MCF 10A (cell line): Measurements from ENCODE around the gene ZMIZ1. TPM values are rescaled to one million over a fixed set of nuclear protein-coding genes. Genes with fewer than 3 reads are reported as not detected.
A peak's percentile ranks its signal among the peaks of the same experiment; 100 is the strongest.

ENCODE experiments used
- BruUV-seq: library from RNA; stranded (reverse); fragments of 400-500 nt; replicated peaks from 2 replicates; lab custom pipeline; 2021; lab: Mats Ljungman, UMichigan
- CTCF ChIA-PET: fragments of 300-600 bp; sonication (Branson Sonifier 250); formaldehyde crosslinking; extraction: SDS; loops from one replicate; lab custom pipeline; 2021; ENCODE audit warnings: antibody characterized with exemption, inconsistent platforms; lab: Yijun Ruan, JAX
- POLR2A ChIA-PET: fragments of 300-600, 350-650 bp; sonication (Branson Sonifier 250); formaldehyde crosslinking; extraction: SDS; loops from one replicate; lab custom pipeline; 2020; ENCODE audit warnings: antibody characterized with exemption, inconsistent platforms; lab: Yijun Ruan, JAX
- DNase-seq: peaks from one replicate; pipeline ENCODE4 v3.0.0-alpha.2; 2018; ENCODE audit not compliant: unreplicated experiment
- H3K27ac Mint-ChIP-seq: one replicate; pipeline ENCODE4 v1.8.0; 2022; ENCODE audit warnings: mild to moderate bottlenecking, low read depth, mixed read lengths; ENCODE audit not compliant: unreplicated experiment
- H3K27me3 Mint-ChIP-seq: one replicate; pipeline ENCODE4 v1.8.0; 2022; ENCODE audit warnings: mixed read lengths; ENCODE audit not compliant: insufficient read depth, unreplicated experiment
- H3K36me3 Mint-ChIP-seq: one replicate; pipeline ENCODE4 v1.8.0; 2022; ENCODE audit warnings: mild to moderate bottlenecking, moderate library complexity, mixed read lengths; ENCODE audit not compliant: insufficient read depth, unreplicated experiment
- H3K4me1 Mint-ChIP-seq: one replicate; pipeline ENCODE4 v1.8.0; 2022; ENCODE audit warnings: mixed read lengths; ENCODE audit not compliant: insufficient read depth, unreplicated experiment
- H3K4me3 Mint-ChIP-seq: one replicate; pipeline ENCODE4 v1.8.0; 2022; ENCODE audit warnings: mild to moderate bottlenecking, moderate library complexity, mixed read lengths; ENCODE audit not compliant: unreplicated experiment
- H3K9me3 Mint-ChIP-seq: one replicate; pipeline ENCODE4 v1.8.0; 2022; ENCODE audit warnings: mixed read lengths; ENCODE audit not compliant: unreplicated experiment
- CTCF ChIP-seq: fragments of 200-600 bp; IDR thresholded peaks from one replicate; pipeline ENCODE4 v1.8.0; 2022; ENCODE audit warnings: antibody characterized with exemption, mild to moderate bottlenecking; ENCODE audit not compliant: unreplicated experiment
- intact Hi-C: fragments of 100-400 bp; cut with micrococcal nuclease; formaldehyde crosslinking; loops from 2 replicates; pipeline ENCODE4 v1.14.1; 2022
- total RNA-seq: library from RNA; stranded (reverse); gene quantifications from 2 replicates; pipeline ENCODE4 v1.2.3, GENCODE V29; 2022

Gene ZMIZ1
- total RNA-seq, 1 experiment from 2014 or later, result 15.5 TPM

- Mint-ChIP-seq H3K4me1 (peaks cover 11% of the 10 kb centered on the region), H3K36me3 (no peaks in the 10 kb centered on the region), H3K27ac (no peak overlapping the region), H3K27me3 (no peaks in the 10 kb centered on the region), H3K4me3 (no peak overlapping the region), H3K9me3 (no peaks in the 10 kb centered on the region)
- no peak for TF ChIP-seq CTCF
- ChIA-PET CTCF (interaction anchor here (0.7 kb wide), 1 partner anchor 1032 kb away, joined by 5 read pairs; no protein-coding TSS in a partner anchor), POLR2A (no interaction called here)
- no TSS peak for BruUV-seq
- intact Hi-C loops, result no loop called here
- no peak for DNase-seq
These were observed 19.9 kb upstream of the ZMIZ1 start for GRCh38 chr10:79048639-79049550.

GRCh38 chr10:79049931-79050895 is 18.6 kb upstream of the ZMIZ1 start:
- Mint-ChIP-seq H3K27me3 (no peaks in the 10 kb centered on the region), H3K4me3 (no peak overlapping the region), H3K9me3 (no peaks in the 10 kb centered on the region), H3K27ac (no peak overlapping the region), H3K36me3 (no peaks in the 10 kb centered on the region), H3K4me1 (peaks cover 11% of the 10 kb centered on the region)
- no peak for DNase-seq
- no TSS peak for BruUV-seq
- POLR2A ChIA-PET, result no interaction called here
- intact Hi-C loops, result no loop called here
- CTCF ChIA-PET, result interaction anchor here (0.7 kb wide), 1 partner anchor 1033 kb away, joined by 5 read pairs; no protein-coding TSS in a partner anchor
- TF ChIP-seq CTCF, result no peak

- H3K9me3 Mint-ChIP-seq, result no peaks in the 10 kb centered on the region
- H3K4me1 Mint-ChIP-seq, result peaks cover 11% of the 10 kb centered on the region
- H3K27ac Mint-ChIP-seq, result no peak overlapping the region
- ChIA-PET POLR2A (interaction anchor here (0.5 to 0.6 kb wide), 2 partner anchors 17 to 684 kb away, joined by 3 read pairs; no protein-coding TSS in a partner anchor), CTCF (no interaction called here)
- intact Hi-C loops, result no loop called here
- no peaks in the 10 kb centered on the region for H3K36me3 Mint-ChIP-seq
- DNase-seq, result peak; percentile 41
- no TSS peak for BruUV-seq
- no peaks in the 10 kb centered on the region for H3K27me3 Mint-ChIP-seq
- TF ChIP-seq CTCF, result no peak
- H3K4me3 Mint-ChIP-seq, result no peak overlapping the region
These were observed 17.7 kb upstream of the ZMIZ1 start for GRCh38 chr10:79050896-79051555.
